Measurements from ENCODE around the gene EXTL2.

GRCh38 chr1:100942304-100943046 is 47.8 kb upstream of the EXTL2 start:
- TF ChIP-seq ATF2 (IDR thresholded peaks at IDR 0.05; ENCODE audit: low read length) (no peak), PKNOX1 (IDR thresholded peaks at IDR 0.05) (no peak), CTCF (IDR thresholded peaks at IDR 0.05 in 2 of 3, conservative IDR thresholded peaks at IDR 0.05 in 1 of 3; ENCODE audit: control insufficient read depth in 2 of 3, extremely low read depth in 1 of 3, insufficient read depth in 1 of 3, low read depth in 3 of 3, low read length in 3 of 3) (no peak), FOXM1 (IDR thresholded peaks at IDR 0.05; ENCODE audit: low read depth, low read length) (no peak), SKIL (IDR thresholded peaks at IDR 0.05; ENCODE audit: low read depth, poor library complexity, severe bottlenecking) (no peak), CEBPB (IDR thresholded peaks at IDR 0.05; ENCODE audit: borderline replicate concordance in 1 of 2, low read depth in 2 of 2, low read length in 2 of 2) (no peak)
